Subcutaneous abdominal adipose tissue (tissue), 5 donors: ENCODE results near the gene PIH1D1.

ENCODE experiments used
- H3K27ac ChIP-seq: one replicate; pipeline ENCODE4 v1.7.0; 2013; ENCODE audit warnings: low read depth, mild to moderate bottlenecking, inconsistent platforms, low read length, moderate library complexity
- H3K27me3 ChIP-seq, 5 donors: one replicate each; pipeline ENCODE4 v1.7.0; 2013; ENCODE audit warnings: low read length in 5 of 5, inconsistent platforms in 1 of 5; ENCODE audit not compliant: control insufficient read depth in 5 of 5, insufficient read depth in 4 of 5
- H3K36me3 ChIP-seq, 5 donors: one replicate each; pipeline ENCODE4 v1.7.0; 2013; ENCODE audit warnings: low read length in 5 of 5; ENCODE audit not compliant: control insufficient read depth in 5 of 5, insufficient read depth in 5 of 5
- H3K4me1 ChIP-seq, 5 donors: one replicate each; pipeline ENCODE4 v1.7.0; 2013; ENCODE audit warnings: low read length in 5 of 5, mild to moderate bottlenecking in 3 of 5, moderate library complexity in 1 of 5; ENCODE audit not compliant: control insufficient read depth in 5 of 5, insufficient read depth in 5 of 5
- H3K4me3 ChIP-seq, 5 donors: one replicate each; pipeline ENCODE4 v1.7.0; 2013; ENCODE audit warnings: low read length in 5 of 5, low read depth in 1 of 5
- H3K9ac ChIP-seq, 5 donors: one replicate each; pipeline ENCODE4 v1.7.0; 2013; ENCODE audit warnings: low read length in 5 of 5, mild to moderate bottlenecking in 4 of 5, moderate library complexity in 3 of 5
- H3K9me3 ChIP-seq, 5 donors: one replicate each; pipeline ENCODE4 v1.7.0; 2013; ENCODE audit warnings: low read length in 5 of 5; ENCODE audit not compliant: control insufficient read depth in 5 of 5
- donor health status: healthy.
- donor health status: healthy.
- donor health status: healthy.
- donor health status: healthy.
- donor health status: healthy.

The PIH1D1 gene

DNA sequence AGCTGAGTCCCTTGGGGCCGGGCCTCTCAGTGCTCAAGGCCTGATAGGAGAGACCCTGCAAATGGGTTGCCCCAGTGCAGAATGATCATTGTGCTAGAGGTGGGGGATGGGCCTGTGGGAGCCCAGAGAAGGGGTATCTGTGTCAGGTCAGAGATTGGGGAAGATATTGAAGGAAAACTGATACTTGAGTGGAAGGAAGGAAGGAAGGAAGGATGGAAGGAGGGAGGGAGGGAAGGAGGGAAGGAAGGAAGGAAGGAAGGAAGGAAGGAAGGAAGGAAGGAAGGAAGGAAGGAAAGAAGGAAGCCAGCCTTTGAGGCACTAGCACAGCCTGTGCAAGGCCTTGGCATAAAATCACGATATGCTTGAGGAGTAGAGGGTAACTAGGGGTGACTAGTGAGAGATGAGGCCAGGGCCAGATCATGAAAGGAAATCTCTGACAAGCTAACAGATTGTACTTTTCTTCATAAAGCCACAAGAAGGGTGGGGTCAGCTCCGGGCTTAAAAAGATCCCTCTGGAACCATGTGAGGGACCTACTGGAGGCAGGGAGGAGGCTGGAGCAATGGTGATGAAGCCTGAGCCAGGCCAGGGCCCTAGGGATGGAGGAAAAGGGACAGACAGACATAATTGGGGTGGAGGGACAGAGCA, 39.8 kb downstream of the PIH1D1 start:
- H3K9me3 ChIP-seq, result no peaks in the 10 kb centered on the region
- H3K36me3 ChIP-seq, result no peaks in the 10 kb centered on the region
- H3K4me1 ChIP-seq, result peaks cover 0 to 10% (median 0%) of the 10 kb centered on the region in 5 donors
- H3K9ac ChIP-seq, result no peak overlapping the region
- H3K27me3 ChIP-seq, result peaks cover 10 to 16% (median 14%) of the 10 kb centered on the region in 5 donors
- H3K27ac ChIP-seq, result no peak overlapping the region
- H3K4me3 ChIP-seq, result no peak overlapping the region

DNA sequence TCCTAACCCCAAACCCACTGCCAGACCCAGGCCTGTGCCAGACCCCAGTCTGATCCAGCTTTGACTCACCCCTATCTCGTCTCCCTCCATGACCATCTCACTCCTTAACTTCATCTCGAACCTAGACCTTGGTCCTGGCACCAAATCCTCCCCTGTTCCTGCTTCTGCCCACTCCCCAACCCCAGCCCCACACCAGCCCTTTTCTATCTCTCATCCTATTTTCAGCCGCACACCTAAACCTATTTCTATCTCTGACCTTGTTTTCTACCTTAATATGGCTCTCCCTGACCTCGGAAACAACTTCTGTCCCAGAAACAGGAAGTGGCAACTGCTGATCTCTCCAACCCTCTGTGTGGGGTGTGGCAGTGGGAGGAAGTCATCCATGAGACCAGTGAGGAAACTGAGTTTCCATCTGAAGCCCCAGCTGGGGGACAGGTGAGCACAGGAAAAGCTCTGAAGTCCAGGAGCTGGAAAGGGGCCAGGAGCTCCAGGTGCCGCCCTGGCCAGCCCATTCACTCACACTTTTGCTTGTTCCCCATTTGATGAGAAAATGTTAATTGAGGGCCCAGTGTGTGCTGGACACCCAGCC, 42.1 kb downstream of the PIH1D1 start:
- no peak overlapping the region for H3K4me3 ChIP-seq
- H3K9me3 ChIP-seq, result no peaks in the 10 kb centered on the region
- H3K36me3 ChIP-seq, result no peaks in the 10 kb centered on the region
- peaks cover 0 to 6% (median 0%) of the 10 kb centered on the region in 5 donors for H3K27me3 ChIP-seq
- H3K9ac ChIP-seq, result no peak overlapping the region
- no peak overlapping the region for H3K27ac ChIP-seq
- peaks cover 0 to 10% (median 0%) of the 10 kb centered on the region in 5 donors for H3K4me1 ChIP-seq

DNA sequence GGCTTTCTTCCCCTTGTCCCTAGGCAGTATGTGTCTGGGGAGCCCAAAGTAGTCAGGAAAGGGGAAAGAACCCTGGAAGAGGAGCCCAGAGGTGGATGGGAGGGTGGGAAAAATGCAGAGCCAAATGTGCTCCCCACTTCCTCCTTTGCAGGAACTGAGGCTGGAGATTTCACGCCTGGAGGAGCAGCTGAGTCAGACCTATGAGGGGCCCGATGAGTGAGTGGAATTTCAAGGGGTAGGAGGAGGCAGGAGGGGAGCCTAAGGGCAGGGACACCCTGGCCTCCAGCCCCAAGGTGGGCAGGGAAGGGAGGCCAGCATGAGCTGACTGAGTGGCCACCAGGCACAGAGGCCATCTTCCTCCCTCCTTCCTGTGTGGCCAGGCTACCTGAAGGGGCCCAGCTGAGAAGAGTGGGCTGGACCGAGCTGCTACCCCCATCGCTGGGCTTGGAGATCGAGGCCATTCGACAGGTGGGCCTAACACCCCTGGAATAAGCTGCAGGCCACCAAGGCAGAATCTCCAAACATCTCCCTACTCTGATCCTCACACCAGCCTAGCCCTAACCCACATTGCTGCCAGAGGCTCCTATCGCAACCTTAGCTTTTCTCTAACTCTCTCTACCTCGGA, 42.7 kb downstream of the PIH1D1 start:
- Histone ChIP-seq H3K9ac (no peak overlapping the region), H3K36me3 (no peaks in the 10 kb centered on the region), H3K4me3 (no peak overlapping the region), H3K27ac (no peak overlapping the region), H3K27me3 (peaks cover 0 to 4% (median 0%) of the 10 kb centered on the region in 5 donors), H3K9me3 (no peaks in the 10 kb centered on the region), H3K4me1 (peaks cover 0 to 10% (median 0%) of the 10 kb centered on the region in 5 donors)

DNA sequence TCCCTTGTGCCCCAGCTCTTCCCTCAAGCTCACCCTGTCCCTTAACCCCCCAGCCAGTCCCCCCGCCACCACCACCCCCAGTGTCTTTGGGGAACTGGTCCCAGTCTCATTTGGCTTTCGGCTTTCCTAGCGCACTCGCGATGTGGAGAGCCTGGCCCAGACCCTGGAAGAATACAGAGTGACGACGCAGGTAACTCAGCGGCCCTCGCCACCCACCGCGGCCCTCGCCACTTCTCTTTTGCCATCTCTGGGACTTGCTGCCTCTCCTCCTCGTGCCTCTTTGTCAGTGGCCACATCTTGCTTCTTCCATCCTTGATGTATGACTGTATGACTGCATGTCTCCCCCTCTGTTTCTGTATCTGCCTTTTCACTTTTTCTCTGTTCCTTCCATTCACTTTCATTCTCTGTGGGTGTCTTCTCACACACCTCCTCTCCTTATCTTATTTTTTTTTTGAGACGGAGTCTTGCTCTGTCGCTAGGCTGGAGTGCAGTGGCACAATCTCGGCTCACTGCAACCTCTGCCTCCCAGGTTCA, 44.1 kb downstream of the PIH1D1 start:
- Histone ChIP-seq H3K4me1 (peaks cover 0 to 10% (median 0%) of the 10 kb centered on the region in 5 donors), H3K4me3 (no peak overlapping the region), H3K36me3 (no peaks in the 10 kb centered on the region), H3K27ac (no peak overlapping the region), H3K9ac (no peak overlapping the region), H3K27me3 (peaks cover 0 to 3% (median 0%) of the 10 kb centered on the region in 5 donors), H3K9me3 (no peaks in the 10 kb centered on the region)

DNA sequence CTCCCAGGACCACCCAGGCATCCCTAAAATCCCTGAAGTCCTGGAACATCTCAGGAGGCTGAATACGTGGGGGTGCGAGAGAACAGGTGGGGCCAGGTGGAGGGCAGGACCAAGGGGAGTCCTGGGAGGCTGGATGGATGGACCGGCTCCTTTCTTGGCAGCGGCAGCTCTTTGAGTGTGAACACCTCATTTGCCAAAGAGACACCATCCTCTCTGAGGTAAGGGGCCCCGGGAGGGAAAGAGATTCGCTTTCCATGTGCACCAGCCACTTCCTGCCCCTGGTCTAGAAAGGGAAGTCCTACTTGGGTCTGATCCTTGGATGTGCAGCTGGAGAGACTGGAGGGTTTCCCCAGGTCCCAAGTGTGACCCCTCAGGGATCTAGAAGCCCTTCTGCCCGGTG, 44.5 kb downstream of the PIH1D1 start:
- Histone ChIP-seq H3K27ac (no peak overlapping the region), H3K36me3 (no peaks in the 10 kb centered on the region), H3K9me3 (no peaks in the 10 kb centered on the region), H3K4me3 (no peak overlapping the region), H3K27me3 (peaks cover 0 to 3% (median 0%) of the 10 kb centered on the region in 5 donors), H3K9ac (no peak overlapping the region), H3K4me1 (peaks cover 0 to 10% (median 0%) of the 10 kb centered on the region in 5 donors)

DNA sequence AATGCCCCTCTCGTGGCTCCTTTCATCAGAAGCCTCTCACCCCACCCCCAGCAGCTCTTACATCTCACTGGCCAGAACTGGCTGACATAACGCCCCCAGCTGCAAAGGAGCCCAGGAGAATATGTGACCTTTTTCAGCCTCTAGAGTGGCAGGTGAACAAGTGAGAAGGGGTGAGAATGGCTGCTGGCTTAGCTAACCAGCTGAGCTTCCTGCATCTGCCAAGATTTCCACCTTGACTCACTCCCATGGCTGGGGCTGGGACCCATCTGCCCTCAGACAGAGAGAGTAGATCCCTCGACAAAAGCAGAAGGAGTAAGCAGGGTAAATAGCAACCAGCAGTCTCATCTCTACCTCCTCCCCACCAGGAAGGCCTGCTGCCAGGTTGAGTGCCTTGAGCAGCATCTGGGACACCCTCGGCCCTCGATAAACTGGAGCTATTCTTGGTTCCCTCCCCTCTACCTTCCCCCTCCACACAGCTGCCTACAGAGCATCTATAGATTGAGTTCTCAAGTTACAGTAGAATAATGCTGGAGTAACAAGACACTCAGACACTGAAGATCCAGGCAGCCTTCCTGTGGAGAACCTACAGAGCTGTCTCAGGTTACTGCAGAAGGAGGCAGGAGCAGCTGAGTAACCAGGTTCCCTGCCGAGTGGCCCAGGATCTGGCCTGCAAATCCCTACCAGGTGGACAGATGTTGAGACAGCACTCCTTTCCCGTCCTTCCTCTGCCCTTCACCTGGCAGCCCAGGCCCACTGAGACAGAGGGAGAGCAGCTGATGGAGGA, 48.0 kb downstream of the PIH1D1 start:
- no peak overlapping the region for H3K4me3 ChIP-seq
- H3K27ac ChIP-seq, result no peak overlapping the region
- no peak overlapping the region for H3K9ac ChIP-seq

DNA sequence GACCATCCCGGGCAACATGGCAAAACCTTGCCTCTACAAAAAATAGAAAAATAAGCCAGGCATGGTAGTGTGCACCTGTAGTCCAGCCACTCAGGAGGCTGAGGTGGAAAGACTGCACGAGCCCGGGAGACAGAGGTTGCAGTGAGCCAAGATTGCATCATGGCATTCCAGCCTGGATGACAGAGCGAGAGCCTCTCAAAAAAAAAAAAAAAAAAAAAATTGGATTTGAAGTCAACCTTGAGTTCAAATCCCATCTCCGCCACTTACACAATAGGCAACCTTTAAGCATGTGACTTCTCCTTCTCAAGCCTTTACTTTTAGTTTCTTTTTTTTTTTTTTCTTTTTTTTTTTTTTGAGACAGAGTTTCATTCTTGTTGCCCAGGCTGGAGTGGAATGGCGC, 51.6 kb downstream of the PIH1D1 start:
- Histone ChIP-seq H3K4me3 (no peak overlapping the region), H3K27me3 (peaks cover 0 to 17% (median 4%) of the 10 kb centered on the region in 5 donors), H3K27ac (no peak overlapping the region), H3K9me3 (no peaks in the 10 kb centered on the region), H3K4me1 (no peaks in the 10 kb centered on the region), H3K36me3 (no peaks in the 10 kb centered on the region), H3K9ac (no peak overlapping the region)

More for the DNA sequence above, 48.0 kb downstream of the PIH1D1 start:
- Histone ChIP-seq H3K9me3 (no peaks in the 10 kb centered on the region), H3K4me1 (peaks cover 0 to under 1% (median 0%) of the 10 kb centered on the region in 5 donors), H3K36me3 (no peaks in the 10 kb centered on the region), H3K27me3 (peaks cover 0 to 4% (median 0%) of the 10 kb centered on the region in 5 donors)

DNA sequence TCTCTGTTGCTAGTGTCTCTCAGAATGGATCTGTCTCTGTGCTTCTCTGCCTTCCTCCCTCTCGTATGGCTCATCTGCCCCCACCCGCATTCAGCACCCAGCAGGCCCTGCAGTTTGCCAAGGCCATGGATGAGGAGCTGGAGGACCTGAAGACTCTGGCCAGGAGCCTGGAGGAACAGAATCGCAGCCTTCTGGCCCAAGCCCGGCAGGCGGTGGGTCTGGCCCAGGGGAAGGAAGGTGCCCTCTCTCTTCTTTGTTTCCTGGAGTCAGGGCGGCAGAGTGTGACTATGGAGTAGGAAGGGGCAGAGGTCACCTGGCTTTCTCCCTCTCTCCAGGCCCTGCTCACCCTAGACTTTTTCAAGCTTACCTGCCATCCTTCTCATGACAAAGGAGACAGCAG, 52.7 kb downstream of the PIH1D1 start:
- no peaks in the 10 kb centered on the region for H3K36me3 ChIP-seq
- H3K9me3 ChIP-seq, result no peaks in the 10 kb centered on the region
- no peak overlapping the region for H3K27ac ChIP-seq
- H3K4me1 ChIP-seq, result no peaks in the 10 kb centered on the region
- no peak overlapping the region for H3K4me3 ChIP-seq
- H3K27me3 ChIP-seq, result peaks cover 0 to 28% (median 8%) of the 10 kb centered on the region in 5 donors
- H3K9ac ChIP-seq, result no peak overlapping the region

DNA sequence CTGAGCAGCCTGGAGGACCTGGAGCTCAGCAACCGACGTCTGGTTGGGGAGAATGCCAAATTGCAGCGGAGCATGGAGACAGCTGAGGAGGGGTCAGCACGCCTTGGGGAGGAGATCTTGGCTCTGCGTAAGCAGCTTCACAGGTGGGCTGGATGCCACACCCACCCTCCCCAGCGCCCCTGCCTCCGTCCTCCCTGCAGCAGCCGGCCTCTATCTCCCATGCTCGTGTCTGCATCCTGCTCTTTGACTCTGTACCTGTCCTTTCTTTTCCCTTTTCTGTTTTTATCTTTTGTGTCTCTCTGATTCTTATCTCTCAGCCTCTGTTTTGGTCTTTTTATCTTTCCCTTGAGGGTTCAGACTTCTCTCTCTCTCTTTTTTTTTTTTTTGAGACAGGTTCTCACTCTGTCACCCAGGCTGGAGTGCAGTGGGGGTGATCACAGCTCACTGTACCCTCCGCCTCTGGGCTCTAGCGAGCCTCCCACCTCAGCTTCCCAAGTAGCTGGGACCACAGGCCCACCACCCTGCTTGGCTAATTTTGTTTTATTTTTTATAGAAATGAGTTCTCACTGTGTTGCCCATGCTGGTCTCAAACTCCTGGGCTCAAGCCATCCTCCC, 53.5 kb downstream of the PIH1D1 start:
- Histone ChIP-seq H3K4me3 (no peak overlapping the region), H3K4me1 (no peaks in the 10 kb centered on the region), H3K36me3 (no peaks in the 10 kb centered on the region), H3K27me3 (peaks cover 0 to 32% (median 8%) of the 10 kb centered on the region in 5 donors), H3K9me3 (no peaks in the 10 kb centered on the region), H3K27ac (no peak overlapping the region), H3K9ac (no peak overlapping the region)
